NCI-H1930 (cell line): ENCODE results near the gene TRIM39.

Experiments used
- DNase-seq, 2 experiments: peaks; one replicate each; lab custom pipeline; 2025; lab: John Stamatoyannopoulos, UW

Gene TRIM39

DNA sequence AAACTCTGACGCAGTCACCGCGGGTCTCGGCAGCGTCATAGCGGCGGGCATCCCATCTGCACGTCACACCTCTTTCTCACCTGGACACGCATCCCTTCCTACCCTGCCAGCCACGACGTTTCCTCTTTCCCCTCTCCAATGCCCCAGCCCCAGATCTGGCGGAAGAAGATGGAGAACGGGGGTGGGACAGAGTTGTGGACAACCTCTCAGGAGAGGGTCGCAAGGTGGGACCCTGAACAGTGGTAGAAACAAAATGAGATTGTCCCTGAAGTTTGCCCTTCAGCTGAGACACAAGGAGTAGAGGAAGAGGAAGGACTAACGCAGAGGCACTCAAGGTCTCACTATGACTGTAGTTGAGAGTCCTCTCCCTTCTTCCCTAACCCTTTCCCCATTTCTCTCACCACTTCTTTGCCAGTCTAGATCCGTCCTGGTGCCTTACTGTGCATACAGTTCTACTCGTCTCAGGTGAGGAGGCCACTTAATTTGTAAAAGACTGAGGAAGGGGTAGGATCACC lies 562 bp downstream of the TRIM39 start:
- DNase-seq = no peak

DNA sequence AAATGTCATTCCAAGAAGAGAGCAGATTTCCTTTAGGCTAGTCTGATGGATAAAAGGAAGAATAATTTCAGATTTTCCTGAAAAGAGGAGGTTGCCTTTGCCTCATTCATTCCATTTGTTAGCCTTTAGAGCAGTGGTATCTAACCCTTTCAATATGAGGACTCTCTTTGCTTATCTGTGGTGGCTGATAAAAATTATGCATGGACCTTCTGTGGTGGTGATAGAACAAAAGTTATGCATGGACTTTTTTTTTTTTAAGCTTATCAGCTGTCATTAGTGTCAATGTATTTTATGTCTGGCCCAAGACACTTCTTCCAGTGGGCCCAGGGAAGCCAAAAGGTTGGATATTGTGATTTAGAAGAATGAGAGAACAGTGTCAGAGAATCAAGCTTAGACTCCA lies 1.7 kb downstream of the TRIM39 start:
- DNase-seq = no peak

DNA sequence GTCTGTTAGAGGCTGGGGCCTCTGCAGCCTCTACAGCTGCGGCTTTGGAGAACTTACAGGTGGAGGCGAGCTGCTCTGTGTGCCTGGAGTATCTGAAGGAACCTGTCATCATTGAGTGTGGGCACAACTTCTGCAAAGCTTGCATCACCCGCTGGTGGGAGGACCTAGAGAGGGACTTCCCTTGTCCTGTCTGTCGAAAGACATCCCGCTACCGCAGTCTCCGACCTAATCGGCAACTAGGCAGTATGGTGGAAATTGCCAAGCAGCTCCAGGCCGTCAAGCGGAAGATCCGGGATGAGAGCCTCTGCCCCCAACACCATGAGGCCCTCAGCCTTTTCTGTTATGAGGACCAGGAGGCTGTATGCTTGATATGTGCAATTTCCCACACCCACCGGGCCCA lies 2.6 kb downstream of the TRIM39 start:
- DNase-seq = no peak

DNA sequence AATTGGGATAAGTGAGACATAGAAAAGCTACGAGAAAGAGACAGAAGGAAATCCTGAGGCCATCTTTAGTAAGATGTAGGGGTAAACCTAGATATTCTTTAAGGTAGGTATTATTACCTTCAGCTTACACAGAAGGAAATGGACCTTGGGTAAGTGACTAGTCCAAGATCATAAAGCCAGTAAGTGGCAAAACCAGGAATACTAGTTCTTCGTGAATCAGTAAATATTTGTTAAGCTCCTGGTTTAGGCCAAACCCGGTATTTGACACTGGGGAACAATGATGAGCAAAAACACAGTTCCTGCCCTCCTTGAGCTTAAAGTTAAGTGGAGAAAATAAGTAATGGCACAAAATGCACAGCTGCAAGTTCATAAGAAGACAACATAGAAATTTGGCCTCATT lies 5.3 kb downstream of the TRIM39 start:
- no peak for DNase-seq

DNA sequence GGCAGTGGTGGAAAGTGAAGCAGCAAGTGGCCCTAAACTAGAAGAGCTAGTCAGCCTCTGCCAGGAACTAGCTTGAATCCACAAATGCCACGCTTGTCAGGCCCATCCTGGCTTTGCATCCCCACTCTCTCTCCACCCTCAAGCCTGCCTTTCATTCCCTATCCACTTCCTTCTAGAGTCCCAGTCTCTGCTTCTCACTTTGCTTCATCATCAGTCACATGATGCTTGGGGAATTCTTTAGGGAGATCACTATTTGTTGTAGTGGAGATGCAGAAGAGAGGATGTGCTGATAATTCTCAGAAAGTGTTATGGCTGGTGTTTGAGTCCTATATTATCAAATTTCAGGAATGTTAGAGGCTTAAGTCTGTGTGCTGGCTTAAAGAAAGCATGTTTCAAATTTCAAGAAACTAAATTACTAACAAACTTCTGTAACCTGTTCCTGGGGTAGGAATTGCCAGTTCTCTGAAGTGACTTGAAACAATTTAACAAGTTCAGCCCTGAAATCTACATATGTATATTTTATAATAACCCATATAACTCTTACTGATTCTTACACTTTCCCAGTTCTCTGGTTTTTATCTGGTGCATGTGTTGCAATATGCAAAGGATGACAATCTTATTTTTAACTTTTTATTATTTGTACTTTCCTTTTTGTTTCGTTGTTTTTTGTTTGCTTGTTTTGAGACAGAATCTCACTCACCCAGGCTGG lies 7.5 kb downstream of the TRIM39 start:
- DNase-seq = no peak

DNA sequence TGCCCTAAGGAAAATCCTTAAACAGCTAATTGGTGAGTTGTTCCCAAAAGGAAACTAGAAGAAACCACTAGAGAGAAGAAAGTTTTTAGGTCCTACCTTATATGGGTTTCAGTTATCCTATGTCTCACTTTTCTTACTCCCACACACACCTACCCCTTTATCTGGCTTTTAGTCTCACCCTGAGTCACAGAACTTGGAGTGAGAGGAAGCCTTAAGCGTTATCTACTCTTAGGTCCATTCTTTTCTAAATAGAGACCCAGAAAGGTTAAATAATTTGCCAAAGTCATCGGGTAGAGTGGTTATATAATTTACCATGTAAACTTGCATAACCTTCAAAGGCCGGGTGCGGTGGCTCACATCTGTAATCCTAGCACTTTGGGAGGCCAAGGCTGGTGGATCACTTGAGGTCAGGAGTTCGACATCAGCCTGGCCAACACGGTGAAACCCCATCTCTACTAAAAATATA lies 13.9 kb downstream of the TRIM39 start:
- no peak for DNase-seq

DNA sequence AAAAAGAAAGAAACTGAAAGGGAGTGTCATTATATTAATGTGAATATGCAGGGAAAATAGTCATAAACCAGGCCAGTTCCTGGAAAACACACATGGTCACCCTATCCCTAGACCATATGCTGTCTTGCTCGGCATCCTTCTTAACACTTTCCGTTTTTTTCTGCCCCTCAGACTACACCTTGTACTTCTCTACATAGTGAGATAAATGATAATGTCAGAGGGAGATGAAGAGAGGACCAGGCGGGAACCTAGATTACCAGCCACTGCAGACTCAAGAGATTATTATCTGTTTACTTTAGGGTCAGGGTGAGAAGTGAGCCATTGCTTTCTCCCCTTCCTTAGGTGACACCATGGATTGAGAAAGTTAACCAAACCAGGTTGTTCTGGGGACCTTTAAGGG lies 14.5 kb downstream of the TRIM39 start:
- no peak for DNase-seq

DNA sequence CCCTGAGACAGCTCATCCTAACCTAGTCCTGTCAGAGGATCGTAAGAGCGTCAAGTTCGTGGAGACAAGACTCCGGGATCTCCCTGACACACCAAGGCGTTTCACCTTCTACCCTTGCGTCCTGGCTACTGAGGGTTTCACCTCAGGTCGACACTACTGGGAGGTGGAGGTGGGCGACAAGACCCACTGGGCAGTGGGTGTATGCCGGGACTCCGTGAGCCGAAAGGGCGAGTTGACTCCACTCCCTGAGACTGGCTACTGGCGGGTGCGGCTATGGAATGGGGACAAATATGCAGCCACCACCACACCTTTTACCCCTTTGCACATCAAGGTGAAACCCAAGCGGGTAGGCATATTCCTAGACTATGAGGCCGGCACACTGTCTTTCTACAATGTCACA lies 15.0 kb downstream of the TRIM39 start:
- DNase-seq = no peak

DNA sequence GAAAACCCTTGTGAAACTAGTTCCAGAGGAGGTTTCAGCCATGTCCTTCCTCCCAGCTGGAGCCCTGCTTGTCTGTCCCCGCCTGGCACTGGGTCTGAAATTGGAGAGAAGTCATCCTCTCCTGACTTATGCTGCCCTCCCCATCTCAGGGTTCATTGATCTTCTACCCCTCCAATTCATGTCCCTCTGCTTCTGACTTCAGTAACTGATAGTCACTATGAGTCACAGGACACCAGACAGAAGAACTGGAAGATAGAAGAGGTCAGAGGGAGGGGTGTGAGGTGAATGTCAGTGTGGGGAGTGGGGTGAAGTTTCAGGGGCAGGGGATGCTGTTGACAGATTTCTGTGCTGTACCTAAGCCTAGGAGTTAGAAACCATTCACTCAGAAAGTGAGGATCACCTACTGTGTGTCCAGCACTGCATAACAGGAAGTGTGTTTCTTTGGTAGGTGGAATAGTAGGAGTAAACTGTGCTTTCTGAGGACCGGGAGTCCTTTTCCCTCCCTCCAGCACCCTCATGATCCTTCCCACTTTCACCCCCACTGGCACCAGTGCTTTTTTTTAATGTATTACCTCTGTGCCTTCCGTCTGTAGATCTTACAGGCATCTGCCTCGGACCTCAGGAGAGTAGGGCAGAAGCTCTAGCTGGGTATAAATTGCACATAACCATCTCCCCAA lies 17.6 kb downstream of the TRIM39 start:
- DNase-seq = no peak

DNA sequence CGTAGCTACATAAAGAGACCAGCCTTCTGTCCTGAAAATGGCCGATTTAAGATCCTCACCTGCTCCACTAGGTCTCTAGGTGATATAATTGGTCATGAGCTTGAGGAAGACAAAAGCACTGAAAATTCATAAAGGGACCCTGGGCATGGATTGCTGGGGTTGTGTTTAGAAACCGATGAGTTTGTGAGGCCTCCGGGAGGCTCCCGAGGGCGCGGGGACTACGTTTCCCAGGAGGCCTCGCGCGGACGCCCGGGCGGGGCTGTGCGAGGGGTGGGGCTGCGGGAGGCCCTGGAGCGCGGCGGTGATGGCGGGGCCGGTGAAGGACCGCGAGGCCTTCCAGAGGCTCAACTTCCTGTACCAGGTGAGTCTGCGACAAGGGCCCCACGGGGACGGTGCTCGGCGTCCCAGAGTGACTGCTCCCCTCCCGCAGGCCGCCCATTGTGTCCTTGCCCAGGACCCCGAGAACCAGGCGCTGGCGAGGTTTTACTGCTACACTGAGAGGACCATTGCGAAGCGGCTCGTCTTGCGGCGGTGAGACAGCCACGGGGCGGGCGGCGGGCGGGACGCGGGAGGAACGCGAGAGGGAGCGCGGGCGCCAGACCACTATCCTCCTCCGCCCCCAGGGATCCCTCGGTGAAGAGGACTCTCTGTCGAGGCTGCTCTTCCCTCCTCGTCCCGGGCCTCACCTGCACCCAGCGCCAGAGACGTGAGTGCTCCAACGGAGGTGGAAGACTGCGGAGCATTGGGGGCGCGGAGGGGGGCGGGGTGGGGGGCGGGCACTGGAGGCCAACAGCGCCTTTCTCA lies 18.3 kb downstream of the TRIM39 start, which contains the start of gene RPP21:
Gene RPP21, plus strand, starts transcription at position 289 of the 804 bp plus-strand sequence. Its CDS starts 16 bp downstream, at position 305.
- peak; percentile 55 to 79 for DNase-seq

DNA sequence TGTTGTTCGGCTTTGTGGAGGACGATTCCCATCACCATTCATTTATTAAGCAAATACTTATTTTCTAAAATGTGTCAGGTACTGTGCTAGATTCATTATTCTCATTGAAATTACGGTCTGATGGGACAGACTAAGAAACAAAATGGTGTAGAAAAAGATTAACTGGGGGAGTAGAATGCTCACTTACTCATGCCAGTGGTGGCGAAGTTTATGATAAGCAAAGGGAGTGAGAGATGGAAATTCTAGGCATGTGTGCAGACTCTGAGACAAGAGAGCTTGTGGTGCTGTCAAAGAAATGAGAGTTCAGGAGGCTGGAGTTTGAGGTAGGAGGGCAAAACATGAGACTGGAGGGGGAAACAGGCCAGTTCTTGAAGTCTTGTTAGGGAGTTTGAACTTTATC lies 19.1 kb downstream of the TRIM39 start:
- no peak for DNase-seq

DNA sequence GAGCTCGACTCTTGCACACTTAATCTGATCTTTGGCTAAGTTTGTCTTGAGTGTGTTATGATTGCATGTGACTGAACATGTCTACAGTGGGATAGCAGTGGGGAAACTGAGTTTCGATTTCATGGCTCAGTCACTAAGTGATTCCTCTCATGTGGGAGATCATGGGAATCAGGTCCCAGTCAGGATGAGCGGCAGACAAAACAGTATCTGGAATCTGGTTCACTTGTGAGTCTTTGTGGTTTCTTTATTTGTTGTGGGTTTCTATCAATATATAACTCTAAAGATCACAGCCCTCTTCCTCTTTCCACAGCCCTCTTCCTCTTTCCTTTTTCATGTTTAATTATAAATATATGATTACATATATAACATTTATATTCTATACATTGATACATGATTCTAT lies 22.2 kb downstream of the TRIM39 start:
- DNase-seq = no peak

DNA sequence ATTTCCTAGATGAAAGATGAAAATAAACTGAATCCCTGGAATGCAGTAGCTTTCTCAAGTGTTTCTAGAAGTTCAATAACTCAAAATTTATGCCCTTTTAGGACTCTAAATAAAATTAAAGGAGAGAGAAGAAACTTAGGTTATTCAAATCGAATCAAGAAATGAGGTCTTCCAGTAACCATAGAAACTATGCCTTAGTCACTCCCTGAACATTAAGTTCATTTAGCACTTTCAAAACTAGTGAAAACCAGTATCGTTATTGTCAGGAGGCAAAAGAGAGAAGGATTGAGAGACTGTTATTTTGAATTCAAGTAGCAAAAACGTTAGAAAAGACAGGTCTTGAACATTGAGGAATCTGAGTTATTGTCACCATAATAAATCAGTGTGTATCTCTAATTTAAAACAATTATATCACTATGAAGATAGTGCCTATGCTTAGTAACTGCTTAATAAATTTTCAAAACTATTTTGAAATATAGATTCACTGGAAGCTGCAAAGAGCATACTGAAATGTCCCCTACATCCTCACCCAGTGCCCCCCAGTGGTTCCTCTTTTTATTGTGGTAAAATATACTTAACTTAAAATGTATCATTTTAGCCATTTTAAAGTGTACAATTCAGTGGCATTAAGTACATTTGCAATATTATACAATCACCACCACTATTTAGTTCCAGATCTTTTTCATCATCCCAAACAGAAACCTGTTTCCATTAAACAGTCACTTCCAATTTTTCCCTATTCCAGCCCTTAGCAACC lies 22.9 kb downstream of the TRIM39 start:
- DNase-seq = no peak

DNA sequence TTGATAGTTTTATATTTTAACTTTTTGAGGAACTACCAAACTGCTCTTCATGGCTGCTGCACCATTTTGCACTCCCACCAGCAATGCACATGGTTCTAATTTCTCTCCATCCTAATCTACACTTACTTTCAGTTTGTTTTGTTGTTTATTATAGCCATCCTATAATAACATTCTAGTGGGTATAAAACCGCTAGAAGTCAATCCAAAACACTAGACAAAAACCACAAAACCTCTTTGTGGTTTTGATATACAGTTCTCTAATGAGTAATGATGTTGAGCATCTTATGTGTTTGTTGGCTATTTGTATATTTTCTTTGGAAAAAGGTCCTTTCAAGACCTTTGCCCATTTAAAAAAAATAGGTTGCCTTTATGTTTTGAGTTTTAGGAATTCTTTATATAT lies 23.8 kb downstream of the TRIM39 start:
- no peak for DNase-seq

DNA sequence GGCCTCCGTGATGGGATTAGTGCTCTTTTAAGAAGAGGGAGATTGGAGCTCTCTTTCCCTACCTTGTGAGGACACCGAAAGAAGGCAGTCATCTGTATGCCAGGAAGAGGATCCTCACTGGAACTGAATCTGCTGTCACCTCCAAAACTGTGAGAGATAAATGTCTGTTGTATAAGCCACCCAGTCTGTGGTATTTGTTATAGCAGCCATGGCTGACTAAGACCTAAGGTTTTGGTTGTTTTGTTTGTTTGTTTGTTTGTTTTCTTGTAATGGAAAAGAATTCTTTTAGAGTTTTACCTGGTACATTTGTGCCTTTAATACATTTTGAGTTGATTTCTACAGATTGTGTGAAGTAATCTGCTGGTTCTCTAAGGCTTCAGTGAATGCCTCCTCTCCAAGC lies 25.8 kb downstream of the TRIM39 start:
- DNase-seq = no peak

DNA sequence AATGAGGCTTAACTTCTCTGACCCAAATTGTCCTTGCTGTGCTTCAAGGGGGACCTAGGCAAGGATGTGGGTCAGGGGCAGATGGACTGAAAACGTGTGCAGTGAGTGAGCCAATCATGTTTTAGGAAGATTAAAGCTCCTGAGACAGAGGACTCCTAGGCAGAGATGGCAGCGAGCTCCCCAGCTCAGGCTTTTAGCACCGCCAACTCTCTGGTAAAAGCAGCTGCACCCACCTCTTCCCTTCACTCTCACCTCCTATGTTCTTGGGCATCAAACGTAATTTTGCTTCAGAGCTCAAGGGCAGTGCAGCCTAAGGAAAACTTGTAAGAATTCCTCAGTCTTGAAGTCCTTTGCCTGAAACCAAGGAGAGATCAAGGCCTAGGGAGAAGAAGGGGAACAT lies 28.6 kb downstream of the TRIM39 start:
- no peak for DNase-seq

DNA sequence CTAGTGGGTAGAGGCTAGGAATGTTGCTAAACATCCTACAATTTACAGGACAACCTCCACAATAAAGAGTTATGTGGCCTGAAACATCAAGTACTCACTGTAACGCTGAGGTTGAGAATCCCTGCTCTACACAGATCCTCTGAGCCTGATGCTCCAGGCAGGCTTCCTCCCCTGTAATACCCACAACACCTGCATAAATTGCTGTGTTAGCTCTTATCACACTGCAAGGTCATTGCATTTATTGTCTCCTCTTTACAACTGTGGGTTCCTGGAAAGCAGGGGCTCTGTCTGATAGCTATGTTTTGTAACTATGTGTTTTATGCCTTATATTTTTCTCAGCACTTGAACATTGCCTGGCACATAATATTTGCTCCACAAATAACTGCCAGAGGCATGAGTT lies 29.8 kb downstream of the TRIM39 start:
- DNase-seq = no peak

DNA sequence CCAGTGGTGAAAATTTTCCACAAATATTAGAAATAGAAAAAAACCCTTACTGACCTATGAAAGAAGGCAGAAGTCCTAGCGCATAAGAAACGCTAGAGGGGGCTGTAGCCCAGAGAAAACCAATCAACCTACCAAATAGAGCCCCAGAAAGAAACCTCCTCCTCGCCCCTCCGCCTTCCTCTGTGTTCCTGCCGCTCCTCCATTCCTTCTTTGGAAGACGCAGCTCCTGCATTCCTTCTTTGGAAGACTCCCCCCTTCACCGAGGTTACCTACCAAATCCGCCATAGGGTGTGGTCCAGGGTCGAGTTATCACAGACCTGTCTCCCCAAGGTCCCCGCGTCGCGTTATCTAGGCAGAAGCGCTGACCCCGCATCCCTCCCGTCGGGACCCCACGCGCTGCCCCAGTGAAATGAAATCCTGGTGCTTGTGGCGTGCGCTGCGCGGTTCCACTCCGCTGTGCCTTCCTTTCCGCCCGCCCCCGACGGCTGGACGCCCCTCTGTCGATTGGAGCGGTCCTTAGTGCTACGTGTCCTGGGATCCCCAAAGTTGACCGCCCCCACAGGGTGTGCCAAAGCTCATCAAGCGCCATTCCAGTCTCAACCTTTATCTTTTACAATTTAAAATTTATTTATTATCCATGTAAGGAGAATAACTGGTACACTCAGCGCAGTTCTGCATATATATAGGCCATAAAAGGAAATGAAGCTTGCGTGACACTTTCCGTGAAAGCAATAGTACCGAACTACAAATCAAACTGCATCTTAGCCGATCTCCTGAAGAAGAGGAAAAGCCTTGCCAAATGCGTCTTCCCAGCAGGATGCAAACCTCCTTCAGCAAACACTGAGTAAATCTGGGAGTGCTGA lies 31.2 kb downstream of the TRIM39 start:
- DNase-seq = peak; percentile 14 to 50

DNA sequence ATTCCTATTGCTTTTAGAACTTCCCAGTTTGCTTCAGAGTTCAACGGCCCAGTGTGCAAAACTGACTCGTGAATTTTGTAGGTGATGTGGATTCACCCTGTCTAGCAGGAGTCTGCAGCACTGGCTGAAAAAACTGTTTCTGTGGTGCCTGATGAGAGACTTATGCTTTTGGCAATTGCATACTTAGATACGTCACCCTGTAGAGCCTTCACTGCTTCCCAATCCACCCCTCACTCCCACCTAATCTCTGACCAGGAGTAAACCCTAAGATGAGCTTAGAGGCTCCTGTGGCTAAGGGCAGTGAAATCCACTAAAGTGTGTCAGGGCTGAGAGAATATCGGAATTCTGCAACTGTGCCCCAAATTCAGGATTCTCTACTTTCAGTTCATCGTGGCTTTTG lies 32.5 kb downstream of the TRIM39 start:
- DNase-seq = no peak

DNA sequence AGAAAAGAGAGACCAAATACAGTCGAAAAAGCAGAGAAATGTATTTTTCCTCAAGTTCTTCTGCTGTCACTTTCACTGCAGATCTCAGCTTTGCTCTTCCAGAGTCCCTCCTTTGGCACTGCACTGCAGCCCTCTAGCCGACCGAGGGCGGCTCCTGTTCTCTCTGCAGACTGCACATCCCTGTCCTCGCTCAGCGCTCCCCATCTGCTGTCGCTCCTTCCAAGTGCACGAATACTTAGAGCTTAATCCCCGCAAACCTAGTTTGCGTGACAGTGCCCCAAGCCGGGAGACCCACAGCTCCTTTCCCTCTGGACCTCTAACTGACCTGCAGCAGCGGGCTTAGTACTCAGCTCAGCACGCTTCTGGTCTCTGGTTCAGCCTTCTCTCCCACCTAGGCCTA lies 33.4 kb downstream of the TRIM39 start:
- DNase-seq = no peak

DNA sequence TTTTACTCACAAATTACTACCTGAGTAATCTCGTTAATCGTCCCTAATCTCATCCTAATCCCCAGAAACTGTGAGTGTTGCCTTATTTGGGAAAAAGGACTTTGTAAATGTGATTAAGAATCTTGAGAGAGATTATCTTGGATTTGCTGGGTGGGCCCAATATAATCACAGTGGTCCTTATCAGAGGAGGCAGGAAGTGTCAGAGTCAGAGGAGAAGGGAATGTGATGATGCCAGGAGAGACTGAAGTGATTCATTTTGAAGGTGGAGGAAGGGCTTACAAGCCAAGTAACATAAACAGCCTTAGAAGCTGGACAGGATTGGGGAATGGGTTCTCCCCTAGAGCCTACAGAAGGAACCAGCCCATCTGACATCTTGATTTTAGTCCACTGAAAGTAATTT lies 34.9 kb downstream of the TRIM39 start:
- no peak for DNase-seq
